ENCODE results near the gene TRIM40.

DNA sequence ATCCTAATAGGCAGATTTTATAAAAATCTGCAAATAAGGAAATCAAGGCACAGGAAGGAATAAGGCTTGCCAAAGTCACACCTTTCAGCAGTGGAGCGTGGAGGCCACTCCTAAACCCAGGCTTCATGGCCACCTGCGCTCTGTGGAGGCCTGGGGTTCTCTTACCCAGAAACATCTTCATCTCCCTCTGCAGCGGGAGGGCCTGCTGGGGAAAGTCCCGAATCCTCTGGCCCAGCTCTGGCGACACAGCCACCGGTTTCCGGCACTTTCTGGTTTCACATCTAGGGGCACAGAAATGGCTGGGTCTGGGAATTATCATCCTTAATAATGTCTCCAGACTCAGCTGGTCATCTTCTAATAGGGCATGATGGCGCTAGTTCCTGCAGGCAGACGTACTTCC is 20.8 kb downstream of the TRIM40 start:
- TF ChIP-seq, protein P1, sequence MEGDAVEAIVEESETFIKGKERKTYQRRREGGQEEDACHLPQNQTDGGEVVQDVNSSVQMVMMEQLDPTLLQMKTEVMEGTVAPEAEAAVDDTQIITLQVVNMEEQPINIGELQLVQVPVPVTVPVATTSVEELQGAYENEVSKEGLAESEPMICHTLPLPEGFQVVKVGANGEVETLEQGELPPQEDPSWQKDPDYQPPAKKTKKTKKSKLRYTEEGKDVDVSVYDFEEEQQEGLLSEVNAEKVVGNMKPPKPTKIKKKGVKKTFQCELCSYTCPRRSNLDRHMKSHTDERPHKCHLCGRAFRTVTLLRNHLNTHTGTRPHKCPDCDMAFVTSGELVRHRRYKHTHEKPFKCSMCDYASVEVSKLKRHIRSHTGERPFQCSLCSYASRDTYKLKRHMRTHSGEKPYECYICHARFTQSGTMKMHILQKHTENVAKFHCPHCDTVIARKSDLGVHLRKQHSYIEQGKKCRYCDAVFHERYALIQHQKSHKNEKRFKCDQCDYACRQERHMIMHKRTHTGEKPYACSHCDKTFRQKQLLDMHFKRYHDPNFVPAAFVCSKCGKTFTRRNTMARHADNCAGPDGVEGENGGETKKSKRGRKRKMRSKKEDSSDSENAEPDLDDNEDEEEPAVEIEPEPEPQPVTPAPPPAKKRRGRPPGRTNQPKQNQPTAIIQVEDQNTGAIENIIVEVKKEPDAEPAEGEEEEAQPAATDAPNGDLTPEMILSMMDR (IDR thresholded peaks at IDR 0.05; ENCODE audit: poor library complexity), result no peak
- TF ChIP-seq EZH2 (IDR thresholded peaks at IDR 0.05; ENCODE audit: borderline replicate concordance) (no peak), EZH2phosphoT487 (IDR thresholded peaks at IDR 0.05; ENCODE audit: low read depth, severe bottlenecking, unreplicated experiment) (no peak)
